GM21528 (cell line): Measurements from ENCODE around the gene RFC5.
A peak's percentile ranks its signal among the peaks of the same experiment; 100 is the strongest.

Source experiments
- ATAC-seq: cut with Tn5 transposase; IDR thresholded peaks from one replicate; pipeline ENCODE4 v1.9.1; 2021; ENCODE audit warnings: mild to moderate bottlenecking, moderate library complexity; ENCODE audit not compliant: unreplicated experiment, low FRiP score

RFC5 gene

GRCh38 chr12:118050972-118051910, 34.7 kb downstream of the RFC5 start:
- ATAC-seq: no peak

GRCh38 chr12:118052324-118053070, 36.0 kb downstream of the RFC5 start:
- no peak for ATAC-seq

- ATAC-seq: no peak
Measured at GRCh38 chr12:118053071-118053985, 36.8 kb downstream of the RFC5 start.

GRCh38 chr12:118055144-118055557, 38.6 kb downstream of the RFC5 start:
- ATAC-seq: peak; percentile 55

- ATAC-seq: no peak
Measured at GRCh38 chr12:118055865-118056773, 39.6 kb downstream of the RFC5 start.

- ATAC-seq: no peak
Measured at GRCh38 chr12:118058227-118058626, 41.7 kb downstream of the RFC5 start.

- ATAC-seq: no peak
Measured at GRCh38 chr12:118058881-118059280, 42.4 kb downstream of the RFC5 start.

GRCh38 chr12:118059341-118060191, 43.1 kb downstream of the RFC5 start:
- no peak for ATAC-seq

- ATAC-seq: peak; percentile 44
Measured at GRCh38 chr12:118060301-118061010, 44.0 kb downstream of the RFC5 start.

- ATAC-seq: peak; percentile 29
Measured at GRCh38 chr12:118061011-118061872, 44.7 kb downstream of the RFC5 start, which contains the start of gene WSB2. Gene WSB2, minus strand, starts transcription at chr12:118061179. Its CDS starts 131 bp downstream, at chr12:118061048.

GRCh38 chr12:118061873-118062843, 45.7 kb downstream of the RFC5 start:
- no peak for ATAC-seq

GRCh38 chr12:118063576-118064391, 47.3 kb downstream of the RFC5 start:
- ATAC-seq: no peak

- ATAC-seq: no peak
Measured at GRCh38 chr12:118064608-118065007, 48.1 kb downstream of the RFC5 start.

- no peak for ATAC-seq
Measured at GRCh38 chr12:118065380-118065779, 48.9 kb downstream of the RFC5 start.

- ATAC-seq: no peak
Measured at GRCh38 chr12:118068445-118068844, 51.9 kb downstream of the RFC5 start.
